Endometrial microvascular endothelial cells (primary cell): ENCODE results near the gene TRIM2. TPM values are rescaled to one million over a fixed set of nuclear protein-coding genes. Genes with fewer than 3 reads are reported as not detected.
"Not testable (repeated sequence)": the region's sequence is repeated elsewhere in the genome, so short reads cannot be mapped to it uniquely, and the experiment has no call there.

Experiments
- in situ Hi-C: cut with HindIII; loops from 2 replicates; pipeline ENCODE4 v1.10.0; 2017; ENCODE audit warnings: low sequenced_read_pairs, low pct_unique_long_range_greater_than_20kb; ENCODE audit errors: inconsistent ontology term
- total RNA-seq: library from RNA; depleted of rRNA; stranded (reverse); fragments of >200 nt; gene quantifications from one replicate; pipeline ENCODE4 v1.2.3, GENCODE V29; 2015; ENCODE audit errors: inconsistent ontology term

Gene TRIM2
- total RNA-seq, 1 donor from 2014 or later, result 10.5 TPM

DNA sequence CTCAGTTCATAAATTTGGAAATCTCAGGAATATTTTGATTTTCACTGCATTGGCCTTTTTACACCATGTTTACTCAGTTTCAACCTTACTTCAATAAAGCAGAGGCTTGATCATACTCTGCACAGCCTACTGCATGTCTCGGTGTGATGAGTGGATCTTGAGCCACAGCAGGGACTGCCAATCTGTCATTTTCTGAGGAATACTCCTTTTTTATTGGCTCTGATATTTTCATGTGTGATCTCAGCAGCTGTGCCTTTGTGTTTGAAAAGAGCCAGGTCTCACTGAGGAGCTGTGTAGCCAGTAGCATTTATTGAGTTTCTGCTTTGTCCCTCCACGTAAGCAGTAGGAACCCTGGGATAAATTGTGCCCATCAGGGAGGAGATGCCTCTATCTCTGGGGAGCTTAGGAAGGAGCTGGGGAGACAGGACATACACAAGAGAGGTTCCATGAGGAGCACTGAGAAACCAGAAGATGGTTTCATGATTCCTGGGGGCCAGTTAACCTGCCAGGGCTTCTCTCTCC is 18.9 kb upstream of the TRIM2 start:
- in situ Hi-C loops, result no loop called here

DNA sequence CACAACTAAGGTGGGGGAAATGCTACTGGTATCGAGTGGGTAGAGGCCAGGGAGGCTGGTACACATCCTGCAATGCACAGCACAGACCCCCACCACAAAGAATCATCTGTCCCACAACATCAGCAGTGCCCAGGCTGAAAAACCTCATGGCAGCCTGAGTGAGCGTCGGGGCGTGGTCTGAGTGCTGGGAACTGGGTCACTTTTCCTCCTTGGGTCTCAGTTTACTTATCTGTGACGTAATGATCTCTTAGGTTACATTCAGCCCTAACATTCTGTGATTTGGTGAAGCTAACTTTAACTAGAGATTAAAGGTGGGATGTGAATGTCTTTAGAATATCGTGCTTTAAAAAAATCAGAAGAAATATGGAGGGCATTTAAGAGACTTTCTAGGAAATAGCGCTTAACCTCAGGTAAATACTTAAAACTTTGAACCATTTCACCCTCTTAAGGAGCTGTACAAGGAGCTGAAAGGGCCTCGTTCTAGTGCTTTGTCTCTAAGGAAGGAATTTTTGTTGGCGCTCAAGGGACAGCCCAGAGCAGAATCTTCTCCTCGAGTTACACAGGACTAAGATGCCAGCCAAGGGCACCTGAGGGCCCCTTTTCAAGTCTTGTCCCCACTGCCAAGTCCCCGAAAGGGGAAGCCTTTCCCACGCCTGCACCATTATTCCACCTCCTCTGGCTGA is 18.1 kb upstream of the TRIM2 start:
- in situ Hi-C loops, result no loop called here

GRCh38 chr4:153189016-153189801 is 15.0 kb upstream of the TRIM2 start:
- in situ Hi-C loops, result no loop called here

DNA sequence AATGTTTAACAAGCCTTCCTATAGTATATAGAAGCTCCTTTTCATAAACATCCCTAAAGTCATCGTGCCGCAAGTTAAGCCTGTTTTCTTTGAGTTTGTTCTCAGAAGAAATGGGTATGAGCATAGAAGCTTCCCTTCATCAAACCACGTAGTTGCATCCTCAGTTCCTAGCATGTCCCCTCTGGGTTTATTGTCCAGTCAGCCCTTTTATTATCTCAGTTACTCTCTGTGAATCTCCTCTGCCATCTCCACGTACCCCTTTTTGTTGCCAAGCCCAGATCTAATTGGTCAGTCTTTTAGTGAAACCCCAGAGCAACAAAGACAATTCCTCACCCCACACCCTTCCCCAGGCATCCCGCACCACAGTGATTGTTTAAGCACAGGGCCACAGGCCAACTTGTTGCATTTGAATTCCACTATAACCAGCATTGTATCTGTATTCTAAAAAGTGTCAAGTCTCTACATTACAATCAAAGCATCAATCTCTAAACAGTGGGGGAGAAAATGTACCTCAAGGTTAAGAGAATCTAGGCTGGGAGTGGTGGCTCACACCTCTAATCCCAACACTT is 12.4 kb upstream of the TRIM2 start:
- in situ Hi-C loops, result no loop called here

DNA sequence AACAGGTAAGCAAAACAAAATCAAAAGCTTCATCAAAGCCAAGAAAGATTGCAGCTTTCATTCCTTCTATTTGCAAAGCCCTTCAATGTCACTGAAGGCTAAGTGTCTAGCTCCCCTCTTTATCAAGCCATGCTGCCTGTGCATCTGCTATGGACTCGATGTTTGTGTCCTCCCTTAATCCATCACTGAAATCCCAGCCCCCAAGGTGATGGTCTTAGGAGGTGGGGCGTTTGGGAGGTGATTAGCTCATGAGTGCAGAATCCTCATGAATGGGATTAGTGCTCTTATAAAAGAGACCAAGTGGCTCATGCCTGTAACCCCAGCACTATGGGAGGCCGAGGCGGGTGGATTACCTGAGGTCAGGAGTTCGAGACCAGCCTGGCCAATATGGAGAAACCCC is 6.9 kb upstream of the TRIM2 start:
- in situ Hi-C loops, result no loop called here

GRCh38 chr4:153198719-153199118 is 5.5 kb upstream of the TRIM2 start:
- in situ Hi-C loops, result no loop called here

GRCh38 chr4:153203746-153204145 is 497 bp upstream of the TRIM2 start:
- in situ Hi-C loops, result not testable (repeated sequence)

DNA sequence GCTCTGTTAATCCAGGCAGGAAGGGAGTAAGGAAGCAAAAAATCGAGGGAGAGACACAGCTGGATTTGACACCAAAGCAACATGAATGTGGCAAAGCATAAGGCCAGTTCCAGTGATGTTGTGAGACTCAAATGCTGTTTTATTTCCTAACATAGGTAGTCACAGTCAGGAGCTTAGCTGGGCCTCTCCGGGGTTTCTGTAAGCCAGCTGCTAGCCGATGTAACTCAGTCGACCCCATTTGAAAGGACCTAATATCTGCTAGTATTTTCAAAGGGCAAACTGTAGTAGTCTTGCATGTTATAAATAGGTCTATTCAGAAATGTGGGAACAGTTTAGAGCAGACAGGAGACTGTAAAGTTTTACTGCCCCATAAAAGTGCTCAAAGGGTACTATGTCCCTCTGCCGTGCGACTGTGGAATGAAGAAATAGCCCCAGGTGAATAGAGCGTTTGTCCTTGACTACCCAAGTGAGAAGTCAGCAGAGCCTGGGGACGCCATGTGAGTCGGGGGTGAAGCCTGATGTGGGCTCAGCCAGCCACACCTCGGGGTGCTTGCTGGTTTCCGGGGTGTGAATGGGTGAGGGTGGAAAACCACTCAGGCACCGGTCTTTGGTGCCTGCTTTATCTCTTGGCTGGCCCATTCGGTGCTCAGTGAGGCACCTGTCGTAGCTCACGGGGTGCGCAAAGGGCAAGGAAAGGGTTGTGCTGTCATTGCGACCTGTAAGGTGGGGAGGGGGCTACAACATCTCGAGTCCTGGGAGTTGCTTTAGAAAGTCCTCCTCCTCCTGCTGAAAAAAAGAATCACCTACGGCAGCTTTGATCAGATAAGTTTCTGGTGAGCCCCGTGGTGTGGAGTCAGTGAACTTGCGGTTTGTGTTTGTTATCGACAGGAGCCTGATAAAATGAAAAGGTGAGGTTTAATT is 745 bp downstream of the TRIM2 start:
- in situ Hi-C loops, result no loop called here

GRCh38 chr4:153205757-153206156 is 1.5 kb downstream of the TRIM2 start:
- in situ Hi-C loops, result no loop called here

- in situ Hi-C loops, result no loop called here
Observed at GRCh38 chr4:153206534-153206933, 2.3 kb downstream of the TRIM2 start.

GRCh38 chr4:153207027-153207426 is 2.8 kb downstream of the TRIM2 start:
- in situ Hi-C loops, result no loop called here

DNA sequence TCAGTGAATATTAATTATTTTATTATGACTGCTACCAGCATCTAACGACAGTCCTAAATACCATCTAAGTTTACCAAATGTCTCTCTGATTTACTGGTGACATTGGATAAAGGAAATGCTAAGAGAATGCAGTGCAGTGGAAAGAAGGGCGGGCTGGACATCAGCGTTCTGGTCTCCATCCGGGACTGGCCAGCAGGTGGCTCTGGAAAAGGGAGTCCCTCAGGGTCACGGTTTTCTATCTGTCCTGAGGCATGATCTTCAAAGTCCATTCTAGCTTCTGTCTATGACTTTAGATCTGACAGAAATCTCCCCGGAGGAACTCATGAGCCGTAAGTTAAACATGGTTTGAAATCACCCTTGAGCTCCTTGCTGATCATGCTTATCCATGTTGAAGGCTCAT is 3.3 kb downstream of the TRIM2 start:
- in situ Hi-C loops, result no loop called here

GRCh38 chr4:153209410-153209809 is 5.2 kb downstream of the TRIM2 start:
- in situ Hi-C loops, result no loop called here

DNA sequence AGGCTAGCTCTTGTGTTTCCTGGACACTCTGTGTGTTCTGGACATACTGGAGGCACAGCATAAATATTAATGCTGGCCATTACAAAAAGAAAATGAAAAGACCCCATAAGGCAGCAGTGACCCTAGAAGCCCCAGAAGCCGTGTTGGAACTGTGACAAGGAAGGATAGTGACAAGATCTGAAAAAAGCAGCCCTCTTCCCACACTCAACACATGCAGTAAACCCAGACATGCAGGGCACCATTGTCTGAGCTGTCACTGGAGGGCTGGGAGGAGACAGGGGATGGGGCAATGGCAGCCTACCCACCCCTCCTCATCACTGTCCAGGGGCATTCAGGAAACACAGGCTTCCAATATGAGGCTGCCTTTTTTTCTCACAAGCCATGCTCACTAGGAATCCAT is 6.5 kb downstream of the TRIM2 start:
- in situ Hi-C loops, result no loop called here

GRCh38 chr4:153211986-153212728 is 7.9 kb downstream of the TRIM2 start:
- in situ Hi-C loops, result no loop called here

DNA sequence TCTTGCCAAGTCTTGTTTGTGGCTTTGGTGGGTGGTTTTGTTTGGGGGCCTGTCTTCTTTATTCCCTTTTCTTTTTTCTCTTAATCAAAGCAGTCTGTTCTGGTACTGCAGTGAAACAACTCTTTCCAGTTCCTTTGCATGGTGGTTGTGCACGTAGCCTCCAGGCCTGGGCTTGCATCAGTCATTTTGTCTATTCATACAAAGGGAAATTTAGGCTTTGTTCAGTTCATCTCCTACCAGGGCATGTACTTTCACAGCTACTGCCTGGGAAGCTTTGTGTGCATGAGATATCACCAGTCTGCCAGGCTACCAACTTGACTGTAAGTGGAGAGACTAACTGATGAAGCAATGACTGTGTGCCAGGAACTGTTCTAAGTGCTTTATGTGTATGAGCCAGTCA is 8.5 kb downstream of the TRIM2 start:
- in situ Hi-C loops, result no loop called here

DNA sequence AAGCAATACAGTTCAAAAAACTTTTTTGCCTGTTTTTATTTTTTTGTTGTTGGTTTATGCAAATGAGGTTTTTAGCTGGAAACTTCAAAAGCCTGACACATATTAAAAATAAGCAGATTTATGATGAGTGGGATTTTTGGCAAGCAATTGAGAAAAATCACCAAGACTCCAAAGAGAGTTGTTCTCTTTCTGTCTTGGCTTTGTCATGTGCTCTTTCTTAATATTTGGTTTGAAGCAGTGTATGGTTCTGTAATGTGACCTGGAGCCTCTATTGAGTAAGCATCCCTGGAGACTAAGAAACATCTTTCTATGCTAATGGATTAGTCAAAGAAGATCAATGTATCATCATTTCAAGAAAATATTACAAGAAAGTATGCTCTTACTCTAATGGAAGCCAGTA is 11.7 kb downstream of the TRIM2 start:
- in situ Hi-C loops, result no loop called here

- in situ Hi-C loops, result no loop called here
Observed at GRCh38 chr4:153216546-153216945, 12.3 kb downstream of the TRIM2 start.
